Kidney (tissue), 14 donors: ENCODE data around the gene C1QTNF6. TPM values are rescaled to one million over a fixed set of nuclear protein-coding genes. Genes with fewer than 3 reads are reported as not detected.

ENCODE experiments used
- DNase-seq, 5 donors: peaks; one replicate each; pipeline ENCODE4 v3.0.0-alpha.2; 2013 to 2020
- FAIRE-seq: peaks from 2 replicates; lab custom pipeline; 2012; peaks lifted over from hg19 to GRCh38; lab: Jason Lieb, UNC
- H3K27ac ChIP-seq, 2 donors: one replicate each; pipeline ENCODE4 v1.7.0; 2013; ENCODE audit warnings: low read depth in 2 of 2, low read length in 2 of 2, inconsistent platforms in 1 of 2
- H3K27me3 ChIP-seq: one replicate; pipeline ENCODE4 v1.7.1; 2013; ENCODE audit warnings: low read length, inconsistent platforms; ENCODE audit not compliant: control insufficient read depth, insufficient read depth
- H3K36me3 ChIP-seq, 3 donors: one replicate each; pipeline versions ENCODE4 v1.7.0 to v1.7.1; 2013; ENCODE audit warnings: low read length in 3 of 3, control low read depth in 1 of 3, inconsistent platforms in 1 of 3; ENCODE audit not compliant: insufficient read depth in 3 of 3, control insufficient read depth in 2 of 3
- H3K4me1 ChIP-seq, 3 donors: one replicate each; pipeline versions ENCODE4 v1.7.0 to v1.7.1; 2013; ENCODE audit warnings: low read length in 3 of 3, inconsistent platforms in 1 of 3, low read depth in 1 of 3; ENCODE audit not compliant: control insufficient read depth in 2 of 3, insufficient read depth in 2 of 3
- H3K4me3 ChIP-seq, 3 donors: one replicate each; pipeline versions ENCODE4 v1.7.0 to v1.8.1; 2013; ENCODE audit warnings: low read length in 3 of 3, control low read depth in 1 of 3, inconsistent platforms in 1 of 3
- H3K9ac ChIP-seq, 3 donors: one replicate each; pipeline versions ENCODE4 v1.7.0 to v1.7.1; 2013; ENCODE audit warnings: low read length in 3 of 3, control low read depth in 1 of 3, inconsistent platforms in 1 of 3
- H3K9me3 ChIP-seq, 3 donors: one replicate each; pipeline versions ENCODE4 v1.7.0 to v1.7.1; 2013; ENCODE audit warnings: low read length in 3 of 3, control low read depth in 1 of 3, inconsistent platforms in 1 of 3; ENCODE audit not compliant: control insufficient read depth in 2 of 3, insufficient read depth in 1 of 3
- intact Hi-C: fragments of 100-400 bp; cut with DNase I; formaldehyde crosslinking; loops from one replicate; pipeline ENCODE4 v1.11.1; 2022
- polyA plus RNA-seq: library from polyadenylated mRNA; stranded (reverse); fragments of 350-450 nt; fragmentation: Illumina TruSeq; extraction: RNeasy Lipid Tissue Mini Kit (QIAGEN cat#74804); gene quantifications from one replicate; pipeline ENCODE4 v1.2.3, GENCODE V29; 2014; ENCODE audit warnings: low read depth, low replicate concordance; ENCODE audit not compliant: insufficient read depth
- total RNA-seq: library from RNA; stranded (reverse); fragmentation: NEBNext Ultra II Directional; extraction: Animal tissue kit (Norgen Biotek cat#: 25700); gene quantifications from one replicate; pipeline ENCODE4 v1.2.1, GENCODE V29; 2021
- TF ChIP-seq, protein P1 (sequence below): IDR thresholded peaks from 3 replicates; pipeline ENCODE4 v1.5.1; 2012; ENCODE audit warnings: mild to moderate bottlenecking, moderate library complexity, borderline replicate concordance; ENCODE audit not compliant: insufficient read depth; ENCODE audit errors: extremely low read depth
- donor health status: control.
- donor health status: control.
- donor health status: control.
- donor health status: control.
- donor health status: control.
- donor health status: DM: yes; HTN: yes; CAD: no.
- donor health status: Normal renal cell carcinoma (clear cell type).

C1QTNF6 gene
- total and polyA plus RNA-seq, 2 donors from 2014 or later, result 3.2 to 8.0 TPM

- Histone ChIP-seq H3K27me3 (no peaks in the 10 kb centered on the region), H3K4me3 (no peak overlapping the region), H3K9ac (no peak overlapping the region), H3K9me3 (no peaks in the 10 kb centered on the region), H3K36me3 (no peaks in the 10 kb centered on the region), H3K27ac (no peak overlapping the region), H3K4me1 (no peaks in the 10 kb centered on the region)
- peak in 4 of 5 donors; percentile 42 to 79 (median 50) for DNase-seq
- no peak for FAIRE-seq
- intact Hi-C loops, result no loop called here
- TF ChIP-seq, protein P1, sequence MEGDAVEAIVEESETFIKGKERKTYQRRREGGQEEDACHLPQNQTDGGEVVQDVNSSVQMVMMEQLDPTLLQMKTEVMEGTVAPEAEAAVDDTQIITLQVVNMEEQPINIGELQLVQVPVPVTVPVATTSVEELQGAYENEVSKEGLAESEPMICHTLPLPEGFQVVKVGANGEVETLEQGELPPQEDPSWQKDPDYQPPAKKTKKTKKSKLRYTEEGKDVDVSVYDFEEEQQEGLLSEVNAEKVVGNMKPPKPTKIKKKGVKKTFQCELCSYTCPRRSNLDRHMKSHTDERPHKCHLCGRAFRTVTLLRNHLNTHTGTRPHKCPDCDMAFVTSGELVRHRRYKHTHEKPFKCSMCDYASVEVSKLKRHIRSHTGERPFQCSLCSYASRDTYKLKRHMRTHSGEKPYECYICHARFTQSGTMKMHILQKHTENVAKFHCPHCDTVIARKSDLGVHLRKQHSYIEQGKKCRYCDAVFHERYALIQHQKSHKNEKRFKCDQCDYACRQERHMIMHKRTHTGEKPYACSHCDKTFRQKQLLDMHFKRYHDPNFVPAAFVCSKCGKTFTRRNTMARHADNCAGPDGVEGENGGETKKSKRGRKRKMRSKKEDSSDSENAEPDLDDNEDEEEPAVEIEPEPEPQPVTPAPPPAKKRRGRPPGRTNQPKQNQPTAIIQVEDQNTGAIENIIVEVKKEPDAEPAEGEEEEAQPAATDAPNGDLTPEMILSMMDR, result no peak
These were observed 42.6 kb downstream of the C1QTNF6 start for GRCh38 chr22:37145180-37146050.

DNA sequence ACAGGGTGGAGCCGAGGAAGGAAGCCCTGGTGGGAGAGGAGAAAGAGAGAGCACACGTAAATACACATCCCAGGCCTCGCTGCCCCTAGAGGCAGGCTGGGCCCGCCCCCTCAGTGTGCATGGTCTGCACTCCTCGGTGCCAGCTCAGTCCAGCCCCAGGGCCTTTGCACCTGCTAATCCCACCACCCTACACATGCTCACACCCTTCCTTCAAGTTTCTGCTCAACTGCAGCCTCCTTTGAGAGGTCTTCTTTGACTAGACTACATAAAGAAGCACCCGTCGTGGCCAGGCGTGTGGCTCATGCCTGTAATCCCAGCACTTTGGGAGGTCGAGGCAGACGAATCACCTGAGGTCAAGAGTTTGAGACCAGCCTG is 43.9 kb downstream of the C1QTNF6 start:
- peak in 1 of 5 donors; percentile 54 for DNase-seq
- no peak for FAIRE-seq
- no peaks in the 10 kb centered on the region for H3K4me1 ChIP-seq
- no peaks in the 10 kb centered on the region for H3K9me3 ChIP-seq
- TF ChIP-seq, protein P1, result no peak
- H3K36me3 ChIP-seq, result no peaks in the 10 kb centered on the region
- no peak overlapping the region for H3K27ac ChIP-seq
- no peak overlapping the region for H3K9ac ChIP-seq
- H3K27me3 ChIP-seq, result no peaks in the 10 kb centered on the region
- no peak overlapping the region for H3K4me3 ChIP-seq
- intact Hi-C loops, result no loop called here

GRCh38 chr22:37141971-37142370 is 46.1 kb downstream of the C1QTNF6 start:
- Histone ChIP-seq H3K27ac (no peak overlapping the region), H3K9ac (no peak overlapping the region), H3K4me1 (no peaks in the 10 kb centered on the region), H3K4me3 (no peak overlapping the region), H3K9me3 (no peaks in the 10 kb centered on the region), H3K36me3 (no peaks in the 10 kb centered on the region), H3K27me3 (no peaks in the 10 kb centered on the region)
- DNase-seq, result no peak
- TF ChIP-seq, protein P1, result no peak
- no peak for FAIRE-seq
- intact Hi-C loops, result no loop called here
